ENCODE data around the gene ASAP2. TPM values are rescaled to one million over a fixed set of nuclear protein-coding genes. Genes with fewer than 3 reads are reported as not detected.

Gene ASAP2
- polyA plus RNA-seq, 1 donor (not counting 4 experiments of a cell fraction or from before 2014, with no cell fraction given) = 54.2 TPM

- Histone ChIP-seq H3K9me1 (ENCODE audit: control insufficient read depth, extremely low read depth, insufficient read depth, low read length) (no peaks in the 10 kb centered on the region), H3K4me1 (ENCODE audit: control insufficient read depth, extremely low read depth, insufficient read depth, low read length) (peaks cover 46% of the 10 kb centered on the region), H3K4me3 (ENCODE audit: control insufficient read depth in 2 of 3, extremely low read depth in 1 of 3, insufficient read depth in 2 of 3, low read depth in 1 of 3, low read length in 3 of 3) (no peak overlapping the region), H3K27ac (ENCODE audit: control insufficient read depth, insufficient read depth, low read length) (peak overlapping the region; percentile 56), H3K9ac (ENCODE audit: control insufficient read depth, extremely low read depth, insufficient read depth, low read length) (no peak overlapping the region), H3K9me3 (ENCODE audit: control insufficient read depth, low read depth, low read length) (no peaks in the 10 kb centered on the region), H3K27me3 (ENCODE audit: control insufficient read depth, extremely low read depth, insufficient read depth, low read length) (no peaks in the 10 kb centered on the region), H4K20me1 (ENCODE audit: control insufficient read depth, extremely low read depth, insufficient read depth, low read length) (no peaks in the 10 kb centered on the region), H3K79me2 (ENCODE audit: control insufficient read depth, insufficient read depth, low read length) (peaks cover 57% of the 10 kb centered on the region), H2AFZ (ENCODE audit: control insufficient read depth, low read length) (no peak overlapping the region), H3K4me2 (ENCODE audit: control insufficient read depth, extremely low read depth, insufficient read depth, low read depth, low read length) (no peak overlapping the region), H3K36me3 (ENCODE audit: control insufficient read depth in 2 of 2, extremely low read depth in 1 of 2, insufficient read depth in 2 of 2, low read length in 2 of 2) (peaks cover 10 to 41% of the 10 kb centered on the region in 2 experiments)
- DNase-seq (ENCODE audit: low read depth, low spot score) (no peak), FAIRE-seq (no peak)
- TF ChIP-seq CTCF (optimal IDR thresholded peaks at IDR 0.05 in 1 of 3, IDR thresholded peaks at IDR 0.05 in 1 of 3, conservative IDR thresholded peaks at IDR 0.05 in 1 of 3; ENCODE audit: extremely low read depth in 1 of 3, insufficient read depth in 2 of 3, low read length in 3 of 3) = no peak
- no peak for TF ChIP-seq EZH2 (IDR thresholded peaks at IDR 0.05; ENCODE audit: low read length)
- dilution Hi-C loops (cut with MboI; ENCODE audit: extremely low pct_ligation_motif_present, low sequenced_read_pairs) = no loop called here
Measured at GRCh38 chr2:9285385-9285920, 78.8 kb downstream of the ASAP2 start.

- Histone ChIP-seq H4K20me1 (ENCODE audit: control insufficient read depth, extremely low read depth, insufficient read depth, low read length) (no peaks in the 10 kb centered on the region), H3K27me3 (ENCODE audit: control insufficient read depth, extremely low read depth, insufficient read depth, low read length) (no peaks in the 10 kb centered on the region), H3K9me3 (ENCODE audit: control insufficient read depth, low read depth, low read length) (no peaks in the 10 kb centered on the region), H3K4me1 (ENCODE audit: control insufficient read depth, extremely low read depth, insufficient read depth, low read length) (peaks cover 49% of the 10 kb centered on the region), H3K4me2 (ENCODE audit: control insufficient read depth, extremely low read depth, insufficient read depth, low read depth, low read length) (no peak overlapping the region), H3K79me2 (ENCODE audit: control insufficient read depth, insufficient read depth, low read length) (peaks cover 59% of the 10 kb centered on the region), H2AFZ (ENCODE audit: control insufficient read depth, low read length) (no peak overlapping the region), H3K9me1 (ENCODE audit: control insufficient read depth, extremely low read depth, insufficient read depth, low read length) (no peaks in the 10 kb centered on the region), H3K36me3 (ENCODE audit: control insufficient read depth in 2 of 2, extremely low read depth in 1 of 2, insufficient read depth in 2 of 2, low read length in 2 of 2) (peaks cover 9 to 40% of the 10 kb centered on the region in 2 experiments), H3K9ac (ENCODE audit: control insufficient read depth, extremely low read depth, insufficient read depth, low read length) (no peak overlapping the region), H3K27ac (ENCODE audit: control insufficient read depth, insufficient read depth, low read length) (peak overlapping the region; percentile 56), H3K4me3 (ENCODE audit: control insufficient read depth in 2 of 3, extremely low read depth in 1 of 3, insufficient read depth in 2 of 3, low read depth in 1 of 3, low read length in 3 of 3) (no peak overlapping the region)
- FAIRE-seq (no peak), DNase-seq (ENCODE audit: low read depth, low spot score) (no peak)
- TF ChIP-seq EZH2 (IDR thresholded peaks at IDR 0.05; ENCODE audit: low read length) (no peak), CTCF (optimal IDR thresholded peaks at IDR 0.05 in 1 of 3, IDR thresholded peaks at IDR 0.05 in 1 of 3, conservative IDR thresholded peaks at IDR 0.05 in 1 of 3; ENCODE audit: extremely low read depth in 1 of 3, insufficient read depth in 2 of 3, low read length in 3 of 3) (no peak)
- dilution Hi-C loops (cut with MboI; ENCODE audit: extremely low pct_ligation_motif_present, low sequenced_read_pairs) = no loop called here
Measured at GRCh38 chr2:9285921-9286320, 79.3 kb downstream of the ASAP2 start.
